BE2C (cell line): ENCODE data around the gene NOS1AP.

ENCODE experiments used
- DNase-seq: peaks from one replicate; pipeline ENCODE4 v3.0.0-alpha.2; 2020
- H3K27me3 ChIP-seq: fragments of 250-450 bp; sonication (Bioruptor Pico); 2 replicates; pipeline ENCODE4 v1.5.1; 2020; ENCODE audit warnings: mild to moderate bottlenecking
- H3K36me3 ChIP-seq: fragments of 250-450 bp; sonication (Bioruptor Pico); 2 replicates; pipeline ENCODE4 v1.5.1; 2020; ENCODE audit warnings: mild to moderate bottlenecking
- H3K4me1 ChIP-seq: fragments of 250-450 bp; sonication (Bioruptor Pico); 2 replicates; pipeline ENCODE4 v1.5.1; 2020
- H3K4me3 ChIP-seq: 2 replicates; pipeline ENCODE4 v1.5.1; 2011; ENCODE audit warnings: low read depth, low read length
- H3K9me3 ChIP-seq: fragments of 250-450 bp; sonication (Bioruptor Pico); 2 replicates; pipeline ENCODE4 v1.5.1; 2020
- CTCF ChIP-seq: IDR thresholded peaks from 2 replicates; pipeline ENCODE4 v1.5.1; 2012; ENCODE audit warnings: mild to moderate bottlenecking, low read depth, low read length

Gene NOS1AP

GRCh38 chr1:162240577-162240976 lies 171.1 kb downstream of the NOS1AP start:
- no peaks in the 10 kb centered on the region for H3K4me1 ChIP-seq

GRCh38 chr1:162242804-162243203 lies 173.3 kb downstream of the NOS1AP start:
- Histone ChIP-seq H3K27me3 (no peaks in the 10 kb centered on the region), H3K4me3 (no peak overlapping the region), H3K9me3 (no peaks in the 10 kb centered on the region), H3K4me1 (no peaks in the 10 kb centered on the region), H3K36me3 (no peaks in the 10 kb centered on the region)
- no peak for TF ChIP-seq CTCF
- DNase-seq = no peak

More at GRCh38 chr1:162240577-162240976, 171.1 kb downstream of the NOS1AP start:
- no peaks in the 10 kb centered on the region for H3K36me3 ChIP-seq
- no peaks in the 10 kb centered on the region for H3K27me3 ChIP-seq
- H3K4me3 ChIP-seq = no peak overlapping the region
- no peak for TF ChIP-seq CTCF
- no peak for DNase-seq
- no peaks in the 10 kb centered on the region for H3K9me3 ChIP-seq

GRCh38 chr1:162248854-162249535 lies 179.5 kb downstream of the NOS1AP start:
- DNase-seq = no peak
- Histone ChIP-seq H3K27me3 (no peaks in the 10 kb centered on the region), H3K9me3 (no peaks in the 10 kb centered on the region), H3K4me1 (peaks cover 3% of the 10 kb centered on the region; the same call in 1 of the 2 replicates), H3K4me3 (no peak overlapping the region), H3K36me3 (no peaks in the 10 kb centered on the region)
- no peak for TF ChIP-seq CTCF

GRCh38 chr1:162250004-162250730 lies 180.7 kb downstream of the NOS1AP start:
- H3K4me3 ChIP-seq = no peak overlapping the region
- DNase-seq = no peak
- TF ChIP-seq CTCF = no peak
- peaks cover 3% of the 10 kb centered on the region; the same call in 1 of the 2 replicates for H3K4me1 ChIP-seq
- H3K9me3 ChIP-seq = no peaks in the 10 kb centered on the region
- H3K36me3 ChIP-seq = no peaks in the 10 kb centered on the region
- no peaks in the 10 kb centered on the region for H3K27me3 ChIP-seq

- H3K4me3 ChIP-seq = no peak overlapping the region
- no peaks in the 10 kb centered on the region for H3K36me3 ChIP-seq
- TF ChIP-seq CTCF = no peak
- H3K27me3 ChIP-seq = no peaks in the 10 kb centered on the region
- DNase-seq = no peak
- H3K4me1 ChIP-seq = peaks cover 3% of the 10 kb centered on the region; the same call in 1 of the 2 replicates
- H3K9me3 ChIP-seq = no peaks in the 10 kb centered on the region
Observed at GRCh38 chr1:162251102-162251501, 181.6 kb downstream of the NOS1AP start.

GRCh38 chr1:162252214-162252613 lies 182.7 kb downstream of the NOS1AP start:
- peaks cover 3% of the 10 kb centered on the region; the same call in 1 of the 2 replicates for H3K4me1 ChIP-seq
- H3K36me3 ChIP-seq = no peaks in the 10 kb centered on the region
- no peaks in the 10 kb centered on the region for H3K27me3 ChIP-seq
- no peak for TF ChIP-seq CTCF
- H3K4me3 ChIP-seq = no peak overlapping the region
- H3K9me3 ChIP-seq = no peaks in the 10 kb centered on the region
- no peak for DNase-seq
